Sigmoid colon (tissue), 4 donors: ENCODE data around the gene UGT1A1.

Experiments used
- EP300 ChIP-seq, 4 donors: sonication (generic); formaldehyde crosslinking; IDR thresholded peaks; one replicate each; pipeline ENCODE4 v1.6.1; 2017; ENCODE audit warnings: antibody characterized with exemption in 4 of 4
- POLR2A ChIP-seq, 2 donors: fragments of 450-650 bp; IDR thresholded peaks; one replicate each; pipeline ENCODE4 v1.6.1; 2016; ENCODE audit warnings: antibody characterized with exemption in 2 of 2, mild to moderate bottlenecking in 2 of 2, moderate library complexity in 2 of 2
- TF ChIP-seq, protein P1 (sequence below), 4 experiments: fragments of 450-650 bp in 3 of 4; fragments of 200-600 bp in 1 of 4; IDR thresholded peaks; one replicate each; pipeline ENCODE4 v1.5.1; 2016 to 2019; ENCODE audit warnings: antibody characterized with exemption in 4 of 4, mild to moderate bottlenecking in 3 of 4, moderate library complexity in 2 of 4

DNA sequence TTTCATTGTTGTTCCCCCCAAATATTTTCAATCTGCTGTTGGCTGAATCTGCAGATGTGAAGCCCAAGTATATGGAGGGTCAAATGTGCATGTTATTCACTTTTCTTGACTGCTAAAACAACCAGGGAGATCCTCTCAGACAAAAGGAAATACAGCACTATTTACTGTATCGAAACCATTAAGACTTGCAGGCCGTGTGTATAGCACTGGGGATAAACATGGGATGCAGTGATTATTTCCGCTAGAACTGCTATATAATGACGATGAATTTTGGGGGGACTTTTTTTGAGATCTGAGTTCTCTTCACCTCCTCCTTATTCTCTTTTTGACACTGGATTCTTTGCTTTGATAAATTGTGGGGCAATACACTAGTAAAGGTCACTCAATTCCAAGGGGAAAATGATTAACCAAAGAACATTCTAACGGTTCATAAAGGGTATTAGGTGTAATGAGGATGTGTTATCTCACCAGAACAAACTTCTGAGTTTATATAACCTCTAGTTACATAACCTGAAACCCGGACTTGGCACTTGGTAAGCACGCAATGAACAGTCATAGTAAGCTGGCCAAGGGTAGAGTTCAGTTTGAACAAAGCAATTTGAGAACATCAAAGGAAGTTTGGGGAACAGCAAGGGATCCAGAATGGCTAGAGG is 3.5 kb upstream of the UGT1A1 start:
- TF ChIP-seq POLR2A (IDR thresholded peaks at IDR 0.05) (no peak), EP300 (IDR thresholded peaks at IDR 0.05) (no peak)
- TF ChIP-seq, protein P1, sequence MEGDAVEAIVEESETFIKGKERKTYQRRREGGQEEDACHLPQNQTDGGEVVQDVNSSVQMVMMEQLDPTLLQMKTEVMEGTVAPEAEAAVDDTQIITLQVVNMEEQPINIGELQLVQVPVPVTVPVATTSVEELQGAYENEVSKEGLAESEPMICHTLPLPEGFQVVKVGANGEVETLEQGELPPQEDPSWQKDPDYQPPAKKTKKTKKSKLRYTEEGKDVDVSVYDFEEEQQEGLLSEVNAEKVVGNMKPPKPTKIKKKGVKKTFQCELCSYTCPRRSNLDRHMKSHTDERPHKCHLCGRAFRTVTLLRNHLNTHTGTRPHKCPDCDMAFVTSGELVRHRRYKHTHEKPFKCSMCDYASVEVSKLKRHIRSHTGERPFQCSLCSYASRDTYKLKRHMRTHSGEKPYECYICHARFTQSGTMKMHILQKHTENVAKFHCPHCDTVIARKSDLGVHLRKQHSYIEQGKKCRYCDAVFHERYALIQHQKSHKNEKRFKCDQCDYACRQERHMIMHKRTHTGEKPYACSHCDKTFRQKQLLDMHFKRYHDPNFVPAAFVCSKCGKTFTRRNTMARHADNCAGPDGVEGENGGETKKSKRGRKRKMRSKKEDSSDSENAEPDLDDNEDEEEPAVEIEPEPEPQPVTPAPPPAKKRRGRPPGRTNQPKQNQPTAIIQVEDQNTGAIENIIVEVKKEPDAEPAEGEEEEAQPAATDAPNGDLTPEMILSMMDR (IDR thresholded peaks at IDR 0.05): no peak
